ENCODE data around the gene AFAP1.

DNA sequence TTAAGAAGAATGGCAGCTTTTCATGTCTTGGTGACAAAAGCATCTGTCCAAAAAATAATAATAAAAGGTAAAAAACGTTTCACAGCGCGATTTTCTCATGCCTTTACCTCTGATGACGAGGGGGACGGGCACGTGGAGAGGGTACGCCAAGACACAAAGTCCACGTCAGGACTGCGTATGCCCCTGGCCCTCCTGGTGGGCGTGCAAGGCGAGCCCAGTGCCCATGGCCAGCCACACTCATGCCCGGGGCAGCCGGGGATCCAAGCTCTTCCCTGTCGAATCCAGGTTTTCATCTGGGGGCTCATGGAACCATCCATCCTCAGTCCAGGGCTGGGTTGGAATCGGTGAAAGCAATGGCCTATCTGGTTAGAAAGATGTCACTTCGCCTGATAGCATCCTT, 176.6 kb downstream of the AFAP1 start:
- no peak for TF ChIP-seq SRF (IDR thresholded peaks at IDR 0.05; ENCODE audit: low read depth, low read length)
- TF ChIP-seq POLR2A (IDR thresholded peaks at IDR 0.05; ENCODE audit: control extremely low read depth in 1 of 2, low read depth in 2 of 2, low read length in 2 of 2) = no peak
- no peak for TF ChIP-seq EZH2 (IDR thresholded peaks at IDR 0.05; ENCODE audit: low read depth, low read length, severe bottlenecking)
- TF ChIP-seq CTCF (IDR thresholded peaks at IDR 0.05; ENCODE audit: control extremely low read depth in 1 of 3, insufficient read depth in 1 of 3, low read depth in 1 of 3, low read length in 3 of 3) = no peak
- no peak for TF ChIP-seq TAF1 (IDR thresholded peaks at IDR 0.05; ENCODE audit: low read depth, low read length)
- no peak for TF ChIP-seq SP4 (IDR thresholded peaks at IDR 0.05; ENCODE audit: low read length)
- TF ChIP-seq EP300 (IDR thresholded peaks at IDR 0.05; ENCODE audit: borderline replicate concordance in 1 of 2, low read depth in 2 of 2, low read length in 2 of 2) = no peak
- no peak for TF ChIP-seq EGR1 (IDR thresholded peaks at IDR 0.05; ENCODE audit: borderline replicate concordance, low read depth, low read length)
- TF ChIP-seq RAD21 (IDR thresholded peaks at IDR 0.05 in 1 of 2, conservative IDR thresholded peaks at IDR 0.05 in 1 of 2; ENCODE audit: low read depth in 2 of 2, low read length in 2 of 2) = no peak
- TF ChIP-seq, protein P1, sequence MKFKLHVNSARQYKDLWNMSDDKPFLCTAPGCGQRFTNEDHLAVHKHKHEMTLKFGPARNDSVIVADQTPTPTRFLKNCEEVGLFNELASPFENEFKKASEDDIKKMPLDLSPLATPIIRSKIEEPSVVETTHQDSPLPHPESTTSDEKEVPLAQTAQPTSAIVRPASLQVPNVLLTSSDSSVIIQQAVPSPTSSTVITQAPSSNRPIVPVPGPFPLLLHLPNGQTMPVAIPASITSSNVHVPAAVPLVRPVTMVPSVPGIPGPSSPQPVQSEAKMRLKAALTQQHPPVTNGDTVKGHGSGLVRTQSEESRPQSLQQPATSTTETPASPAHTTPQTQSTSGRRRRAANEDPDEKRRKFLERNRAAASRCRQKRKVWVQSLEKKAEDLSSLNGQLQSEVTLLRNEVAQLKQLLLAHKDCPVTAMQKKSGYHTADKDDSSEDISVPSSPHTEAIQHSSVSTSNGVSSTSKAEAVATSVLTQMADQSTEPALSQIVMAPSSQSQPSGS (IDR thresholded peaks at IDR 0.05; ENCODE audit: low read length) = no peak
- no peak for TF ChIP-seq MAX (IDR thresholded peaks at IDR 0.05)
- TF ChIP-seq POLR2AphosphoS5 (IDR thresholded peaks at IDR 0.05; ENCODE audit: low read depth, low read length) = no peak
- TF ChIP-seq SIN3A (conservative IDR thresholded peaks at IDR 0.05 in 1 of 2, IDR thresholded peaks at IDR 0.05 in 1 of 2; ENCODE audit: low read depth in 1 of 2, low read length in 2 of 2) = no peak

Measured in H1 (cell line).